Measurements from ENCODE around the gene TBL3. TPM values are rescaled to one million over a fixed set of nuclear protein-coding genes. Genes with fewer than 3 reads are reported as not detected.

The TBL3 gene
- total RNA-seq, 4 donors from 2014 or later: 4.1 to 46.6 (median 27.4) TPM

DNA sequence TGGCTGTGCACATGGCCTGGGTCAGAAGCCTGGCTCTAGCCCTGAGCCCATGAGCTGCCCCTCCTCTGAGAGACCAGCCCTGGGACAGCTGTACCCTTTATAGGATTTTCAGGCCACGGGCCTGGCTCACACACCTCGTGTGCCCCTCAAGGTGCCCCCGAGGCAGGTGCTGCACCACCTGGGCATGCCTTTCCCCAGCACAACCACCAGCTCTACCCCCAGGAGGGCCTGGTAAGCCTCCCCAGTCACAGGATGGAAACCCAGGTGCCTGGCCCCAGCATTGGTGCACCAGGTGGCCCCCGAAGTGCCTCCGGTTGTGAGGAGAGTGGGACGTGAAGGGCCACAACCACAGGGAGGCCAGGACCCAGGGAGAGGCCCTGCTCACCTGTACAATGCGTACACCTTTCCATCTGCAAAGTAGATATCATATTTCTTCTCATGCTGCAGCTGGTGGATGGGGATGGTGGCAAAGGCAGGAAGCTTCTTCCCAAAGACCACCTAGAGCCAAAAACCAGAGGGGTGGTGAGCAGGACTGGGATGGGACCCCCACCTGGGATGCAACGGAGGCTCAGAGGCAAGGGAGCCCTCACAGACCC, 31.5 kb downstream of the TBL3 start:
- Histone ChIP-seq H3K4me1 (peaks cover 0 to 25% of the 10 kb centered on the region in 2 donors), H3K36me3 (no peaks in the 10 kb centered on the region), H3K27ac (no peak overlapping the region), H3K27me3 (no peaks in the 10 kb centered on the region), H3K9me3 (no peaks in the 10 kb centered on the region), H3K4me3 (no peak overlapping the region)
- TF ChIP-seq, protein P1, sequence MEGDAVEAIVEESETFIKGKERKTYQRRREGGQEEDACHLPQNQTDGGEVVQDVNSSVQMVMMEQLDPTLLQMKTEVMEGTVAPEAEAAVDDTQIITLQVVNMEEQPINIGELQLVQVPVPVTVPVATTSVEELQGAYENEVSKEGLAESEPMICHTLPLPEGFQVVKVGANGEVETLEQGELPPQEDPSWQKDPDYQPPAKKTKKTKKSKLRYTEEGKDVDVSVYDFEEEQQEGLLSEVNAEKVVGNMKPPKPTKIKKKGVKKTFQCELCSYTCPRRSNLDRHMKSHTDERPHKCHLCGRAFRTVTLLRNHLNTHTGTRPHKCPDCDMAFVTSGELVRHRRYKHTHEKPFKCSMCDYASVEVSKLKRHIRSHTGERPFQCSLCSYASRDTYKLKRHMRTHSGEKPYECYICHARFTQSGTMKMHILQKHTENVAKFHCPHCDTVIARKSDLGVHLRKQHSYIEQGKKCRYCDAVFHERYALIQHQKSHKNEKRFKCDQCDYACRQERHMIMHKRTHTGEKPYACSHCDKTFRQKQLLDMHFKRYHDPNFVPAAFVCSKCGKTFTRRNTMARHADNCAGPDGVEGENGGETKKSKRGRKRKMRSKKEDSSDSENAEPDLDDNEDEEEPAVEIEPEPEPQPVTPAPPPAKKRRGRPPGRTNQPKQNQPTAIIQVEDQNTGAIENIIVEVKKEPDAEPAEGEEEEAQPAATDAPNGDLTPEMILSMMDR (IDR thresholded peaks at IDR 0.05): no peak
- TF ChIP-seq POLR2A (IDR thresholded peaks at IDR 0.05): no peak
- intact Hi-C loops (cut with DNase I; ENCODE audit: low total_unique reads): no loop called here
- no peak for DNase-seq

DNA sequence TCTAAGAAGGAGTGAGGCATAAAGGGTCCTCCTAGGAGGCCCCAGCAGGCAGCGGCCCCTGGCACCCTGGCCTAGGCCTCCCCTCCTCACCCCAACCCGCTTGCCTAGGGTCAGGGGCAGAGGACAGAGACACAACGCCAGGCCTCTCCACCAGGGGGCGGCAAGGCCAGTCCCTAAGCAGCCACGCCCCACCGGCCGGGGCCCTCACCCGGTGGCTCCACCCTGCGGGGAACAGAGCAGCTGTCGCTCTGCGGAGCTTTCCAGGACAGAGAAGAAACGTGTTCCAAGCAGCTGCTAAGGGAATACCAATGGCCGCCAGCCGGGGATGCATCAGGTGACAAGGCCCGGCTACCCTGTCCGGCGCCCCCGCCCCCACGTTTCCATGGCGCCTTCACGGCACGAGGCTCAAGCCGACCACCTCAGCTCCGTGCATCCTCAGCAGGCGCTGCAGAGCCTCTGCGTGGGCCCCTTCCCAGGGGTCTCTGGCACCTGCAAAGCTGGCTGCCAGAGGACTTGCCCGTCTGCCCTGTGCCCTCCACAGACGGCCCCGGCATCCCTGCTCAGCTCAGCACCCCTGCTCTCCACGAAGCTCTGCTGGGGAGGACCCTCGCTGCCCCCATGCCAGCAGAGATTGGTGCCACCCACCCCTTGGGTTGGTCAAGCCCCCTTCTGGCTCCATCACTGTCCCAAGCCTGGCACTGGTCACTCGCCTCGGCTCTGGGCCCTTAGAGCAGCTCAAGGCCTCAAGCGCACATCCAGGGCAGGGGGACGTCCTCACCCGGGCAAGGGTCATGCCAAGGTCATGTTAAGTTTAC, 32.2 kb downstream of the TBL3 start:
- no peak overlapping the region for H3K27ac ChIP-seq
- peaks cover 0 to 25% of the 10 kb centered on the region in 2 donors for H3K4me1 ChIP-seq
- TF ChIP-seq, protein P1 (IDR thresholded peaks at IDR 0.05): peak; percentile 71 to 88 (median 82)
- TF ChIP-seq POLR2A (IDR thresholded peaks at IDR 0.05): no peak
- H3K27me3 ChIP-seq: no peaks in the 10 kb centered on the region
- H3K9me3 ChIP-seq: no peaks in the 10 kb centered on the region
- H3K4me3 ChIP-seq: no peak overlapping the region
- H3K36me3 ChIP-seq: no peaks in the 10 kb centered on the region
- peak; percentile 71 to 77 for DNase-seq
- intact Hi-C loops (cut with DNase I; ENCODE audit: low total_unique reads): no loop called here

DNA sequence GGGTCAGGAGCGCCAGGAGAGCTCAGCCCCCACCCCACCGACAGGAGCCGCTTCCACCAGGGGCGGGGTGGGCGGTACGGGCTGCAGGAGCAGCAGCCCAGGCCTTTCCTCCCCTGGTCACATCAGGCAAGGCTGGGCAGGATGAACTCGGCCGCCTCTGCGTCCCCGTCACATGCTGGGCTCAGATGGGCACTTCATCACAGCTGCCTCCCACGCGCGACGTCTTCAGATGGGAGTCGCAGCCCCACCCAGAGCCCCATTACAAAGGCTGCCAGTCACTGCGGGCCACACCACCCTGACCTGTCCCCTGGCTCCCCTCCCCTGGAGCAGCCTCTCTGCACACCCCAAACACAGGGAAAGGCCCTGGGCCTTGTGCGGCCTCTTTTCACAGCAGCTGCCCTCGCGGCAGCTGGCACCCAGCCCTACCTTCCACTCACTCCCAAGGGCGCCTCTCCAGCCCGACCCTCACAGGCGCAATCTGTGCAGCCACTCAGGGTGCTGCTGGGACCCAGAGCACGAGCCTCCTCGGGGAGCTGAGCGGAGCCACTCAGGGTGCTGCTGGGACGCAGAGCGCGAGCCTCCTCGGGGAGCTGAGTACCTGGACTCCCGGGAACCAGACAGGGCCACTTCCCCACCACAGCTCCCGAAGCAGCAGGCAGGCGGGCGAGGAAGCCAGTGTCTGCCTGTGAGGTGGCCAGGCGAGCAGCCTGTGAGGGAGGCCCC, 33.1 kb downstream of the TBL3 start:
- Histone ChIP-seq H3K4me3 (no peak overlapping the region), H3K4me1 (peaks cover 0 to 25% of the 10 kb centered on the region in 2 donors), H3K27ac (no peak overlapping the region), H3K27me3 (no peaks in the 10 kb centered on the region), H3K36me3 (no peaks in the 10 kb centered on the region), H3K9me3 (no peaks in the 10 kb centered on the region)
- intact Hi-C loops (cut with DNase I; ENCODE audit: low total_unique reads): no loop called here
- TF ChIP-seq POLR2A (IDR thresholded peaks at IDR 0.05): no peak
- TF ChIP-seq, protein P1 (IDR thresholded peaks at IDR 0.05): no peak
- no peak for DNase-seq

DNA sequence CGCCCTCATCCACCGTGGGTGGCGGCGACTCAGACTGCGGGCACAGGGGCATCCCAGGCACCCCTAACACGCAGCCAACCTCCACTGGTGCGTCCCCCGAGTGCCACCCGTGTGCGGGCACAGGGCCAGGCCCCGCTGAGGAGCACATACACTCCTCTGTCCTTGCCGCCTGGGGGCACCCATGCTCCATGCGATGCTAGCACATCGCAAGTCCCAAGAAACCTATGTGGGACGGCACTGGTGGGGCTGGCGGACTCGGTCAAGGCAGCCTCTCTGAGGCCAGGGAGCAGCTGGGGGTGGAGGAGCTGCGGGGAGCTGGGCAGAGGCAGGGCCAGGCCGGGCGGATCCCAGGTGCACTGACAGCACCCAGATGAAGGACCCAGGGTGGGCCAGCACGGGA, 33.8 kb downstream of the TBL3 start:
- intact Hi-C loops (cut with DNase I; ENCODE audit: low total_unique reads): no loop called here
- Histone ChIP-seq H3K4me3 (no peak overlapping the region), H3K4me1 (peaks cover 0 to 30% of the 10 kb centered on the region in 2 donors), H3K9me3 (no peaks in the 10 kb centered on the region), H3K27ac (no peak overlapping the region), H3K27me3 (no peaks in the 10 kb centered on the region), H3K36me3 (no peaks in the 10 kb centered on the region)
- no peak for DNase-seq
- TF ChIP-seq, protein P1 (IDR thresholded peaks at IDR 0.05): no peak
- no peak for TF ChIP-seq POLR2A (IDR thresholded peaks at IDR 0.05)

DNA sequence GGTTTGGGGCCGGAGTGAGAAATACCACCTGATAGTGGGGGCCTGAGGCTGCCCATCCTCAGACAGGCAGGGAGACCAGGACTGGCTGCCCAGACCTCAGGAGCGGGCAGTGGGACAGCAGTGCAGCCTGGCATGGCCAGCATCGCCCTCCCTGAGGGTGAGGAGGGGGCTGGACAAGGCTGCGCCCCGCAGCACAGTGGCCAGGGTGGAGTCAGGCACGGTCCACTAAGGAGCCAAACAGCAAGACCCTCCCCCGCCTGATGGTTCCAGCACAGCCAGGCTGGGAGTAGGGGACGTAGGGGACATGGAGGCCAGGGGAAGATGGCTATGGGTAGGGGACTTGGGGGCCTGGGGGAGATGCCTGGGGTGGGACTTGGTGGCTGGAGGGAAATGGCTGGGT, 34.5 kb downstream of the TBL3 start:
- peaks cover 0 to 30% of the 10 kb centered on the region in 2 donors for H3K4me1 ChIP-seq
- intact Hi-C loops (cut with DNase I; ENCODE audit: low total_unique reads): no loop called here

More for the DNA sequence above, 34.5 kb downstream of the TBL3 start:
- H3K27me3 ChIP-seq: no peaks in the 10 kb centered on the region
- no peak for TF ChIP-seq POLR2A (IDR thresholded peaks at IDR 0.05)
- TF ChIP-seq, protein P1 (IDR thresholded peaks at IDR 0.05): no peak
- H3K27ac ChIP-seq: no peak overlapping the region
- no peaks in the 10 kb centered on the region for H3K9me3 ChIP-seq
- no peak for DNase-seq
- H3K4me3 ChIP-seq: no peak overlapping the region
- H3K36me3 ChIP-seq: no peaks in the 10 kb centered on the region

All from uterus (tissue), 4 donors.